Frontal cortex (tissue), 4 donors: ENCODE data around the gene MYOC. TPM values are rescaled to one million over a fixed set of nuclear protein-coding genes. Genes with fewer than 3 reads are reported as not detected.
"Not testable (repeated sequence)": the region's sequence is repeated elsewhere in the genome, so short reads cannot be mapped to it uniquely, and the experiment has no call there.

Experiments used
- DNase-seq, 2 donors: peaks; one replicate each; pipeline ENCODE4 v3.0.0; 2012; ENCODE audit warnings: low spot score in 2 of 2
- FAIRE-seq: peaks from 2 replicates; lab custom pipeline; 2012; peaks lifted over from hg19 to GRCh38; lab: Jason Lieb, UNC
- total RNA-seq: library from RNA; depleted of rRNA; stranded (reverse); fragments of >200 nt; gene quantifications from one replicate; pipeline ENCODE4 v1.2.3, GENCODE V29; 2014
- donor health status: control.
- donor health status: control.
- donor health status: control.

The MYOC gene
- total RNA-seq, 1 donor from 2014 or later, result under 0.01 TPM

DNA sequence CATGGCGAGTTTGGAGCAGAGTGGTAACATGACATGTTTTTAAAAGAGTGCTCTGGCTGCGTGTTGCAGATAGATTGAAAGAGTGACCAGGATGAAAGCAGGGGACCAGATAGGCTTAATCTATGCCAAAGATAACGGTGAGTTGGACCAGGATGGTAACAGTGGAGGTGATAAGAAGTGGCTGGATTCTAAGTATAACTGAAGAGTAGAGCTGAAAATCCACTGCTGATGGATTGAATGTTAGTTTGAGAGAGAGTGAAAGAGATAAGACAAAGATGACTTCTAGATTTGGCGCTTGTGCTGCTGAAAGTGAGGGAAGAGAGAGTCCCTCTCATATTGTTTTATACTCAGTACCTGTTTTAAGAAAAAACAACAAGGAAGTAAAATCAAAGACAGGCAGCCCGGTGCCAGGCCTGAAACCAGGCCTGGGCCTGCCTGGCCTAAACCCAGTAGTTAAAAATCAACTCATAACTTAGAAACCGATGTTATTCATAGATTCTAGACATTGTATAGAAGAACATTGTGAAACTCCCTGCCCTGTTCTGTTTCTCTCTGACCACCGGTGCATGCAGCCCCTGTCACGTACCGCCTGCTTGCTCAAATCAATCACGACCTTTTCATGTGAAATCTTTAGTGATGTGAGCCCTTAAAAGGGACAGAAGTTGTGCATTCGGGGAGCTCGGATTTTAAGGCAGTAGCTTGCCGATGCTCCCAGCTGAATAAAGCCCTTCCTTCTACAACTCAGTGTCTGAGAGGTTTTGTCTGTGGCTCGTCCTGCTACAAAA, 37.2 kb downstream of the MYOC start:
- not testable (repeated sequence) for FAIRE-seq, DNase-seq

DNA sequence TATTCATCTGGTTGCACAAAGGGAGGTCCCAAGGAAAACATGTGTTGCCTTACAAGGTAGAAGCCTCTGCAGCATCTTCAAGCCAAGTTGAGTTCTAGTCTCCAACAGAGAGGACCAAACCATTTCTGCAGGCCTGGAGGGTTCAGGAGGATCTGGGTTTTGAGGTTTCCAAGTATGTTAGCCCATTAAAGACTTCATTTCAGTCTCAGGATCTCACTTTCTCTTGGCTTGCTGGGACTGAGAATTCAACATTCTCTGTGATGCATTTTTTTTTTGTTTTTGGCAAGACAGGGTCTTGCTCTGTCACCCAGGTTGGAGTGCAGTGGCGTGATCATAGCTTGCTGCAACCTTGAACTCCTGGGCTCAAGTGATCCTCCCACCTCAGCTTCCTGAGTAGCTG, 39.2 kb downstream of the MYOC start:
- FAIRE-seq, result no peak

DNA sequence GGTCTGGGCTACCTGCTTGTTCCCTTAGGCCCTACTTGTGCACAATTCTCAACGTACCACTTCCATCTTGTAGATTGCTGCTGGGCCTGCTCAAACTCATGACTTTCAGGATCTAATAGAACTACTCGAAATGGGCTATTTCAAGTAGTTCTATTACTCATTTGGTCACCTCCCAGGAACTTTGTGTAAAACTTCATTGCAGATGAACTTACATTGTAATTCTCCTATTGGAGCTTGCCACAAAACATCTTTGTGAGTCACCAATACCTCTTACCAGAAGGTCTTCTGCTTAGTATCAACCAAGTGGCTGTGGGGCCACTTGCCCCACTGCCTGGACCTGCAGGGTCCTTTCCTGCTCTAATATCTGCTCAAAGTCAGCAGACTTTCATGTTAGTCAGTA, 41.2 kb downstream of the MYOC start:
- DNase-seq (no peak), FAIRE-seq (no peak)

More for the DNA sequence above, 39.2 kb downstream of the MYOC start:
- DNase-seq, result no peak

DNA sequence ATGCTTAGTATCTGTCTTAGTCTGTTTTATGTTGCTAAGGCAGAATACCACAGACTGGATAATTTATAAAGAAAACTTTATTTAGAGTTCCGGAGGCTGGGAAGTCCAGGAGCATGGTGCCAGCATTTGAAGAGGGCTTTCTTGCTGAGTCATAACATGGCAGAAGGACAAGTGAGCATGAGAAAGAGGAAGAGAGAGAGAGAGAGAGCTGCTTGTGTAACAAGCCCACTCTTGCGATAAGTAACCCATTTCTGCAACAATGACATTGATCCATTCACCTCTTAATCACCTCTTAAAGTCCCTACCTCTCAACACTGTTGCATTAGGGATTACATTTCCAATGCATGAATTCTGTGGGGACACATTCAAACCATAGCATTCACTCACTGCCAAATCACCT, 42.1 kb downstream of the MYOC start:
- DNase-seq, result no peak
- FAIRE-seq, result no peak

DNA sequence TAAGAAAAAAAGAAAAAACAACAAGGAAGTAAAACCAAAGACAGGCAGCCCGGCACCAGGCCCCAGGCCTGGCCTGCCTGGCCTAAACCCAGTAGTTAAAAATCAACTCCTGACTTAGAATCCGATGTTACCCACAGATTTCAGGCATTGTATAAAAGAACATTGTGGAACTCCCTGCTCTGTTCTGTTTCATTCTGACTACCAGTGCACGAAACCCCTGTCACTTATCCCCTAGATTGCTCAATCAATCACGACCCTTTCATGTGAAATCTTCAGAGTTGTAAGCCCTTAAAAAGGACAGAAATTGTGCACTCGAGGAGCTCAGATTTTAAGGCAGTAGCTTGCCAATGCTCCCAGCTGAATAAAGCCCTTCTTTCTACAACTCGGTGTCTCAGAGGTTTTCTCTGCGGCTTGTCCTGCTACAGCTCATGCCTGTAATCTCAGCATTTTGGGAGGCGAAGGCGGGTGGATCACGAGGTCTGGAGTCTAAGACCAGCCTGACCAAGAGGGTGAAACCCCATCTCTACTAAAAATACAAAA, 46.0 kb downstream of the MYOC start:
- no peak for DNase-seq
- no peak for FAIRE-seq

GRCh38 chr1:171603042-171603441, 49.4 kb downstream of the MYOC start:
- DNase-seq, FAIRE-seq: not testable (repeated sequence)

DNA sequence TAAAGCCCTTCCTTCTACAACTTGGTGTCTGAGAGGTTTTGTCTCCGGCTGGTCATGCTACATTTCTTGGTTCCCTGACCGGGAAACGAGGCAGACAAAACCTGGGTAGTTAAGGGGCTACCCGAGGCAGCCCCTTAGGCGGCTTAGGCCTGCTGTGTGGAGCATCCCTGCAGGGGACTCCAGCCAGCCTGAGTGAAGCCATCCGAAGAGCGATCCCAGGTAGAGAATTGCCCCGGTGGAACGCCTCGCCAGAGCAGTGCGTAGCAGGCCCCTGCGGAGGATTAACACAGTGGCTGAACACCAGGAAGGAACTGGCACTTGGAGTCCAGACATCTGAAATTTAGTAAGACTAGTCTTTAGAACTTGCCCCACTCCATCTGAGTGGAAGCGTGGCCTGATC, 51.6 kb downstream of the MYOC start:
- FAIRE-seq, result no peak

DNA sequence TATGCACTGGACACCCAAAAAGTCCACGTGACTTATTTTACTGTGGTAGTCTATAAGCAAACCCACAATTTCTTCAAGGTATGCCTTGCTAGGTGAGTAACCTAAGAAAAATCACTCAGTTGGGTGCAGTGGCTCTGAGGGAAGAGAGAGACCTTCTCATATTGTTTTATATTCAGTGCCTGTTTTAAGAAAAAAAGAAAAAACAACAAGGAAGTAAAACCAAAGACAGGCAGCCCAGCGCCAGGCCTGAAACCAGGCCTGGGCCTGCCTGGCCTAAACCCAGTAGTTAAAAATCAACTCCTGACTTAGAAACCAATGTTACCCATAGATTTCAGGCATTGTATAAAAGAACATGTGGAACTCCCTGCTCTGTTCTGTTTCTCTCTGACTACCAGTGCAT, 52.2 kb downstream of the MYOC start:
- DNase-seq, FAIRE-seq: not testable (repeated sequence)

More for the DNA sequence above, 51.6 kb downstream of the MYOC start:
- no peak for DNase-seq

DNA sequence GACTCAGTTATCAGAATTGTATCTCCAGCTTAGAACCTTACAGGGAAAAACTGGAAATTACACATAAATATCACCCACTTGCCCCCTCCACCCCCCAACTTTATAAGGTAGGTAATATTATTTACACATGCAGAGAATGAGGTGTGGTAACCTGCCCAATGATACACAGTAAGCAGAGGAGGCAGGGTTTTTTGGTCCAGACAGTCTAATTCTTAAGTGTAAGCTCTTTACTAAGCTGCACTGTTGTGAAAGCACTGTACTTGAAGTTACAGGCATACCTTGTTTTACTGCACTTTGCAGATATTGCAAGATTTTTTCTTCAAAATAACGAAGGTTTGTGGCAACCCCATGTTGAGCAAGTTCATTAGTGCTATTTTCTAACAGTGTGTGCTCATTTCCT, 55.3 kb downstream of the MYOC start:
- FAIRE-seq (no peak), DNase-seq (no peak)

DNA sequence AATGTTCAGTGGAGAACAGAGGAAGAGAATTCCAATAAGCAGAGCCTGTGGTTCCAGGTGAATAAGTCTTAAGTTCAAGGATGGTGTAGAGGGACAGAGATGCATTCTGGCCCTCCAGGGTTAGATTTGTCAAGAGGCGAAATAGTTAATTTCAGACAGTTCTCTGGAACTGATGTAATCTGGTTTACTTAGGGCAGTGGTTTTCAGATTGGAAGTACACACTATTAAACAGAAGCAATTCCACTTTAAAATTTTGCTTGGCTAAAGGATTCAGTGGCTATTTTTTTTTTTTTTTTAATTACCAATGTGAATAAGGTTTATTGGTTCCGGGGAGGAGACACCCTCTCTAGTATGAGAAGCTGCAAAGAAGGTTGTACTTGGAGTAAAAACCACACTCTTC, 55.8 kb downstream of the MYOC start:
- DNase-seq, result no peak
- FAIRE-seq, result no peak

DNA sequence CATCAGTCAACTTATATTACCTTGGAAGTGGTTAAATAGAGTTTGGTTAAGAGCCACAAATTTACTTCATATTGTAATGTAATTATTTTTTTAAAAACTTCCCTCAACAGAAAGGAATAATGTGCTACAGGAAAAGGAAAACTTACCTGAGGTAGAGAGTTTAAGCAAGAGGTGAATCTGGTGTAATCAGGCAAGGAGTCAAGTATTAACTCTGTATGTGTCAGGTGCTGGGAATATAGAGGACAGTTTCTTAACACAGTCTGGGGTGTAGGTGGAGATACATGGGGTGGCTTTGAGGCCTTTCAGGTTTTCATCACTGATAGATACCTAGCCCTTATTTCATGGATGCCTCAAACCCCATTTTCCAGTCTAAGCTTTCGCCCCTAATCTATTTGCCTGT, 56.4 kb downstream of the MYOC start:
- DNase-seq (no peak), FAIRE-seq (no peak)

DNA sequence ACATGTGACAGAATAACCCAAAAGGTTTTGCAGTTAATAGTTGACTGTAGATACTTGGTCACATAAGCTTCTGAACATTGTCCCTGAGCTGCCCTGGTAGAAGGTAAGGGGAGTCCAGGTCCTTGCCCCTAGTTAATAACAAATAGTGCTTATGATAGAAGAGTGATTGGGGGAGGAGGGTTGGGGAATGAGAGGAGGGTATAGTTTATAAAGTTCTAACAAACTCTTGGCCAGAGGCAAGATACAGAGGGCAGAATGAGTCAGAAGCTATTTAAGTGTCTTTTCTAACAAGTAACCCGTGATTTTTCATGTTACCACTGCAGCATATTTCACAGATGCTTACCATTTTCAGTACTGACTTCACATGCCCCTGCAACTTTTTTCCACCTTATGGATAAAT, 57.2 kb downstream of the MYOC start:
- DNase-seq (no peak), FAIRE-seq (no peak)

DNA sequence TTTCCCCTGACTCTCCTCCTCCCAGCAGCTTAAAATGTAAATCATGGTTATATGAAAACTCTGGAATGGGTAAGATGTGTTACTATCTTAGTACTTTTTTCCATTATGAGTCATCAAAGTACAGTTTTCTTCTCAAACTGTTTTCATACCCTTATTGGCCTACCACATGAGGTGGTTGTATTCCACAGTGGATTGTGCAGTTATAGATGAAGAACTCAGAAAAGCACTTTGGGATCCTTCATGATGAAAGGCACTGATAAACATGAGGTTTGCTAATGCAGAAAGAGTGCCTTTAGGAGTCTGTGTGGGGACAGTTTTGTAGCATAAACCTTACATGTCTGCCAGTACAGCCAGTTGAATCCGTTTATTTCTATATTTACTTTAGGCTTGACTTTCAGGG, 62.5 kb downstream of the MYOC start:
- FAIRE-seq (no peak), DNase-seq (no peak)

DNA sequence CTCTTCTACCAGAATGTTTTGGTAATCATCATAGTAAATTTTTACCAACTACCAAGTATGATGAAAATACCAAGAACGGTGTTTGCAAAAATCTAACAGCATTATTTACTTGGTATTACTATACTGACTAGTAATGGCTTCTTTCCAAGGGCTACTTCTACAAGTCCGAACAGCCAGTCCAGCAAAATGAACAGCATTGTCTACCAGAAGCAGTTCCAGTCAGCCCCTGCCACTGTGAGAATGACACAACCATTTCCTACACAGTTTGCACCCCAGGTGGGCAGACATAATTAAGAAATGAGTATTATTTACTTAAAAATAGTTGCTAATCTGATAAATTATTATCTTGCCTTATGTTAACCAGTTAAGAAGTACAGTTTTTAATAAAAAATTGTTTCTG, 64.3 kb downstream of the MYOC start:
- FAIRE-seq (no peak), DNase-seq (no peak)

DNA sequence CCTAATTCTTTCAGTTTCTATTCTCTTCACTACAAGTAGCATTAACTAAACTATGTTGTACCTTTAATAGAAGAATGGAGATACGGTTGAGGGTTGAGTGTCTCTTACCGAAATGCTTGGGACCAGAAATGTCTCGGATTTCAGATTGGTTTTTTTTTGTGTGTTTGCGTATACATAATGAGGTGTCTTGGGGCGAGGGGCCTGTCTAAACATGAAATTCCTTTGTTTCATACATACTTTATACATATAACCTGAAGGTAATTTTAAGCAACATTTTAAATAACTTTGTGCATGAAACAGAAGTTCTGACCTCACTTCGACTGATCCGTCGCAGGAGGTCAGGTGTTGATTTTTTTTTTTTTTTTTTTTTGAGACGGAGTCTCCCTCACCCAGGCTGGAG, 66.8 kb downstream of the MYOC start:
- no peak for FAIRE-seq
- DNase-seq, result no peak

Other genes with a start within 250 kb of the MYOC start
- gene PRRC2C, start 167.2 kb downstream of the MYOC start, total RNA-seq, result 37.5 TPM
- not detected for gene MYOCOS, start 30.4 kb downstream of the MYOC start, total RNA-seq
- 27.7 TPM for gene VAMP4, start 89.4 kb upstream of the MYOC start, total RNA-seq
- gene METTL13, start 129.0 kb upstream of the MYOC start, total RNA-seq, result 23.2 TPM
- gene DNM3, start 188.8 kb upstream of the MYOC start, total RNA-seq, result 76.2 TPM